Mesothelial cell of epicardium (in vitro differentiated cells): ENCODE measurements around the gene FOXB2. TPM values are rescaled to one million over a fixed set of nuclear protein-coding genes. Genes with fewer than 3 reads are reported as not detected.

ENCODE experiments used
- DNase-seq, 2 experiments: peaks; one replicate each; pipeline ENCODE4 v3.0.0; 2021; ENCODE audit warnings: low spot score in 2 of 2; ENCODE audit not compliant: unreplicated experiment in 2 of 2
- H3K27ac Mint-ChIP-seq: 2 replicates; pipeline ENCODE4 v1.8.0; 2021; ENCODE audit warnings: mixed read lengths
- H3K27me3 Mint-ChIP-seq: 2 replicates; pipeline ENCODE4 v1.8.0; 2021; ENCODE audit warnings: low read depth, mixed read lengths
- H3K36me3 Mint-ChIP-seq: 2 replicates; pipeline ENCODE4 v1.8.0; 2021; ENCODE audit warnings: mixed read lengths
- H3K4me1 Mint-ChIP-seq: 2 replicates; pipeline ENCODE4 v1.8.0; 2021; ENCODE audit warnings: mixed read lengths
- H3K4me3 Mint-ChIP-seq: 2 replicates; pipeline ENCODE4 v1.8.0; 2021; ENCODE audit warnings: mild to moderate bottlenecking, moderate library complexity, mixed read lengths
- H3K9me3 Mint-ChIP-seq: 2 replicates; pipeline ENCODE4 v1.8.0; 2021; ENCODE audit warnings: mixed read lengths
- CTCF ChIP-seq: fragments of 200-600 bp; sonication (generic); IDR thresholded peaks from one replicate; pipeline ENCODE4 v1.5.0; 2021; ENCODE audit warnings: antibody characterized with exemption; ENCODE audit not compliant: unreplicated experiment
- total RNA-seq: library from RNA; stranded (reverse); gene quantifications from 3 replicates; pipeline ENCODE4 v1.2.1, GENCODE V29; 2021

The FOXB2 gene
- total RNA-seq, 1 donor from 2014 or later: not detected

DNA sequence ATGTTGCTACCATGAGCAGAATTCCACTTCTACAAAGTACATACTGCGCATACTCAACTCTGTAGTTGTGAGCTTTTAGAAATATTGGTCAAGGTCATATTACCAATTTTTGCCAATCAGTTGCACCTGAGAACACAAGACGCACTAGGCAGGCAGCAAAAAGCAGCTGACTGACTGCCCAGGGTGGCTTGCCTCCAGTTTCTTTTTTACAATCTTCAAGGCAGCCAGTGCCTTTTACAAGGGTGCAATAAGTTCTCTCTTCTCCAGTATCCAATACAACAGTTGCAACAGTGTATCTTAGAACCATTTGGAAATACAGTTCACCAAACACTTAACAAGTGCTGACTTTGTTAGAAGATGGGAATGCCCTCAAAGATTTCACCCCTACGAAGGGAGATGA is 16.1 kb upstream of the FOXB2 start:
- H3K27me3 Mint-ChIP-seq: peaks cover 45% of the 10 kb centered on the region
- no peaks in the 10 kb centered on the region for H3K9me3 Mint-ChIP-seq
- DNase-seq: no peak
- no peak overlapping the region for H3K27ac Mint-ChIP-seq
- TF ChIP-seq CTCF: no peak
- no peak overlapping the region for H3K4me3 Mint-ChIP-seq
- H3K36me3 Mint-ChIP-seq: no peaks in the 10 kb centered on the region
- no peaks in the 10 kb centered on the region for H3K4me1 Mint-ChIP-seq

DNA sequence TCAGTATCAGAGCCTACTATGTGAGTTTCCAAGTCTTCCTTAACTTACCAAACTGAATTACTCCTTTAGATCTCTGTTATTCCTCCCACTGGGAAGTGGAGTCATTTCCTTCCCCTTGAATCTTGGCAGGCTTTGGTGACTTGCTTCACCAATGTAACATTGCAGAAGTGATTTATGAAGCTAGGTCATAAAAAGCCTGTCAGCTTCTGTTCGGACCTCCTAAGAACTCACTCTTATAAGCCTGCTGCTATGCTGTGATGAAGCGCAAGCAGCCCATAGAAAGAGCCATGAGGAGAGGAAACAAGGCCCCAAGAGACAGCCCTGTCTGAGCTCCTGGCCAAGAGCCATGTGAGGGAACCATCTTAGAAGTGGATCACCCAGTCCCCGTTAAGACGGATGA is 14.2 kb upstream of the FOXB2 start:
- no peaks in the 10 kb centered on the region for H3K9me3 Mint-ChIP-seq
- H3K27me3 Mint-ChIP-seq: peaks cover 54% of the 10 kb centered on the region
- no peak overlapping the region for H3K27ac Mint-ChIP-seq
- TF ChIP-seq CTCF: no peak
- no peak overlapping the region for H3K4me3 Mint-ChIP-seq
- no peaks in the 10 kb centered on the region for H3K4me1 Mint-ChIP-seq
- no peaks in the 10 kb centered on the region for H3K36me3 Mint-ChIP-seq
- no peak for DNase-seq

DNA sequence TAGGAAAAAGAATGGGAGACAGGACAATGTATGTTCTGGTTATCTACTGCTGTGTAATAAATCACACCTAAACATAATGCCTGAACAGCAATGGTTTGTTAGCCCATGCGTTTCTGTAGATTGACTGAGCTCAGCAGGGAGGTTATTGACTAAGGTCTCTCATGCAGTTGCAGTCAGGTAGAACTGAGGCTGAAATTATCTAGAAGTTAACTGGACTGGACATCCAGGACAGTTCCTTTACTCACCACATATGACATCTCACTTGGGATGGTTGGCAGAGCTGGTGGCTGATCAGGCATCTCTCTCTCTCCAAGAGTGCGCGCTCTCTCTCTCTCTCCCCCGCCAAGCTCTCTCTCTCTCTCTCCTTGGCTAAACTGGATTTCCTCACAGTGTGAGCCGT is 8.9 kb upstream of the FOXB2 start:
- no peak overlapping the region for H3K27ac Mint-ChIP-seq
- no peak overlapping the region for H3K4me3 Mint-ChIP-seq
- DNase-seq: no peak
- TF ChIP-seq CTCF: no peak
- H3K4me1 Mint-ChIP-seq: peaks cover 15% of the 10 kb centered on the region
- H3K27me3 Mint-ChIP-seq: peaks cover 81% of the 10 kb centered on the region
- H3K36me3 Mint-ChIP-seq: no peaks in the 10 kb centered on the region
- no peaks in the 10 kb centered on the region for H3K9me3 Mint-ChIP-seq

- peaks cover 97% of the 10 kb centered on the region for H3K27me3 Mint-ChIP-seq
- H3K9me3 Mint-ChIP-seq: no peaks in the 10 kb centered on the region
- H3K27ac Mint-ChIP-seq: peak overlapping the region; percentile 54
- peak; percentile 94 for TF ChIP-seq CTCF
- no peaks in the 10 kb centered on the region for H3K36me3 Mint-ChIP-seq
- peak; percentile 55 to 90 for DNase-seq
- H3K4me3 Mint-ChIP-seq: peak overlapping the region; percentile 30
- H3K4me1 Mint-ChIP-seq: peaks cover 19% of the 10 kb centered on the region
These were observed 7.3 kb upstream of the FOXB2 start for GRCh38 chr9:77011973-77012821.

DNA sequence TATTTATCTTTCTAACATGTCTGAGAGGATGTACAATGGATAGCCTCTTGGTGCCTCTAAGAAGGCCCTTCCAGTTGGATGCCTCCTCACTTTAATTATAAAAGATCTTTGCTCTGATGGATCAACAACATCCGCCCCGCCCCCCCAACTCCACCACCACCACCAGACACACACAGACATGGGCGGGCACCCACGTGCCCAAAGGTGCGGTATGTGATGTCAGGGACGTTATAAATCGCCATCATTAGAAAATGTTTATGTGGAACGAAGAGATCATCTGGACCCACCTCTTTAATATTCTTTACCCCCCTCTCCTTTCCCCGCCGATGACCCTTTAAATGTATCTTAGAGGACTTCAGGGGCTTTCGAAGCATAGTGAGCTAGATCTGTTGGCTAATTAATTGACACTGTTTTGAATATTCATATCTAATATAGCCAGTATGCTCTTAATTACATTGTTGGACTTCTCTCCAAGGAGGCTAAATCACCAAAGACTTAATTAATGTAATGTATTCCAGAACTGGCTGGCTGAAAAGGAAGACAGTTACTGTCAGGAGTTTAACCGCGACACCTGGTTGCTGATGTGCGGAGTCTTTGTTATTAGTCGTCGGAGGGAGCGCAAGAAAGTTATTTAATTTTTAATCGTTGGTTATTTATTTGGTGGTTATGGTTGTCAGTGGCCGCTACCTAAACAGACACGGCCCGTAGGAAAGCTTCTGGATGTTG is 6.1 kb upstream of the FOXB2 start:
- Mint-ChIP-seq H3K4me3 (no peak overlapping the region), H3K27ac (no peak overlapping the region), H3K36me3 (no peaks in the 10 kb centered on the region), H3K27me3 (peaks cover 100% of the 10 kb centered on the region), H3K4me1 (peaks cover 22% of the 10 kb centered on the region), H3K9me3 (no peaks in the 10 kb centered on the region)
- TF ChIP-seq CTCF: no peak
- no peak for DNase-seq
